GM12891 (cell line): Measurements from ENCODE around the gene RPS6KA2.

Experiments
- POLR2A ChIP-seq: IDR thresholded peaks from 2 replicates; pipeline ENCODE4 v1.6.1; 2011; ENCODE audit warnings: low read depth, low read length, control low read depth
- POLR2AphosphoS5 ChIP-seq: IDR thresholded peaks from 2 replicates; pipeline ENCODE4 v1.6.1; 2011; ENCODE audit warnings: low read depth, low read length, control low read depth
- POU2F2 ChIP-seq: IDR thresholded peaks from 2 replicates; pipeline ENCODE4 v1.6.1; 2011; ENCODE audit warnings: low read depth, mild to moderate bottlenecking, control low read depth, low read length, moderate library complexity
- TAF1 ChIP-seq: IDR thresholded peaks from 2 replicates; pipeline ENCODE4 v1.6.1; 2011; ENCODE audit warnings: low read depth, low read length, control low read depth

DNA sequence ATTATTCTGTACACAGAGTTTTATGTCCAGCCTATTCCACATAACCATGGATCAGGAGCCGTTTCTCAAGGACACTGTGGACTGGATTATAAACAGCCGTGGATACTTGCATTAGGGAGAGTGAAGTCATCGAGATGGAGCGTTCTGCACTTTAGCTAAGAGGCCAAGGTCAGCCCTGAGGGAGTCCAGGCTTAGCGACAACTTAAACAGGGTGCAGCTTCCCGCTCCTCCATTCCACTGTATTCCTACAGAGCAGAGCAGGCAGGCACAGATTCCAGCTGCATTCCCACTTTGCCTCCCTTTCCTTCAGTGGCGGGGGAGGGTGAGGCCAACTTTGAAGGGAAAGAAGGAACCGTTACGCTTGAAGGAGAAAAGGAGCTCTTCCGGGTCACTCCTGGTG, 100.1 kb downstream of the RPS6KA2 start:
- TF ChIP-seq POLR2A = no peak
- TF ChIP-seq TAF1 = no peak
- no peak for TF ChIP-seq POU2F2
- no peak for TF ChIP-seq POLR2AphosphoS5
